SIG-M5 (cell line): ENCODE data around the gene ZNF827.

Experiments
- DNase-seq: peaks from one replicate; lab custom pipeline; 2025; lab: John Stamatoyannopoulos, UW

The ZNF827 gene

GRCh38 chr4:145828802-145829485 lies 109.7 kb downstream of the ZNF827 start:
- DNase-seq: no peak

- DNase-seq: no peak
These were observed 110.7 kb downstream of the ZNF827 start for GRCh38 chr4:145827885-145828284.

DNA sequence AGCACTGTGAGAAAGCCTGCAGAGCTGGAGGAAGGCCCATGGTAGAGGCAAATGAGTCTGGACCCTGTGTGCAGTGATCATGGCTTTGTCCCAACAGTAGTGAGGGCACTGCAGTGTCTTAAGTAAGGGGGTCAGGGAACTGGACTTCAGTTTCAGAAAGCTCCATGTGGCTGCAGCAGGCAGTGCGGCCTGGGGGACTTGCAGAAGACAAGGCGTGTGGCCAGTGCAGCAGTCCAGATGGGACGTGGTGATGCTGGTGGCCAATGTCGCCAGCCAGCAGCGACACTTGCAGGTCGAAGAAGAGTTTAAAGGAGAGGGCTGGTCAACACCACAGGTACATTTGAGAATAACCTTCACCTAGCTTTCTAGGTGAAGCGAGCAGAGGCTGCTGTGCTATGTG lies 113.4 kb downstream of the ZNF827 start:
- no peak for DNase-seq

GRCh38 chr4:145824463-145824862 lies 114.2 kb downstream of the ZNF827 start:
- no peak for DNase-seq

- DNase-seq: no peak
These were observed 114.9 kb downstream of the ZNF827 start for GRCh38 chr4:145823743-145824142.

DNA sequence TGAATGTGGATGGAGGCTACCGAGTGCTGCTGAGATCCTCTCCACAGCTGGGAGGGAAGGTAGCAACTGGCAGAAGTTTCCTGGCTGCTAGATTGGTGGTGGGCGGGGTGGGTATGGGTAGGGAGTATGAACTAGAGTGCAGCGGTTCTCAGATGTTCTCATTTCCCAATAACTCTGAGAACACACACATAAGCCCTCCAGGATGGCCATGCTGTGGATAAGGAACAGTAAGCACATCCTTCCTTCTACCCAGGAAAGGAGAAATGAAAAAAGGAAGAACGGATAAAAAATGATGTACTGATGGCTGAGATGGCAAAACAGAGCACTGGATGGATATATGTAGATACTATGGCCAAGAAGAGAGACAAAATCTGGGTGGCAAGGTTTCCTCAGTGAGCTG lies 116.0 kb downstream of the ZNF827 start:
- DNase-seq: no peak

- DNase-seq: no peak
These were observed 116.4 kb downstream of the ZNF827 start for GRCh38 chr4:145822181-145822580.

DNA sequence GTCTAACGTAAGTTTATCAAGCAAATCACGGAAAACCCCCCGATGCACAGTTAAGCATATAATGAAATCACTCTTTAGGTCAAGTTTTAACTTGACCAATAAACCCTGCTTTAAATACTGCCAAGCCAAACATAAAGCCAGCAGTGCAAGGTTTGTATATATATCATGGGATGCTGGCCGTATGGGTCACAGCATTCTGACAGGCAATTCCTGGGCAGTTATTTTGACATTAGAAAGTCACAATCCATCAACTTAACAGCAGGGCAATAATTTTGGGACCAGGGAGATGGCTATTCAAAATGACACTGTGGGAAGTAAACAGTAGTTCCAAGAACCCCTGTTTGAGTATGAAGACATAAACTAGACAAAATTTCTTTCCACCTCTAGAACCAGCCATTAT lies 116.9 kb downstream of the ZNF827 start:
- no peak for DNase-seq

DNA sequence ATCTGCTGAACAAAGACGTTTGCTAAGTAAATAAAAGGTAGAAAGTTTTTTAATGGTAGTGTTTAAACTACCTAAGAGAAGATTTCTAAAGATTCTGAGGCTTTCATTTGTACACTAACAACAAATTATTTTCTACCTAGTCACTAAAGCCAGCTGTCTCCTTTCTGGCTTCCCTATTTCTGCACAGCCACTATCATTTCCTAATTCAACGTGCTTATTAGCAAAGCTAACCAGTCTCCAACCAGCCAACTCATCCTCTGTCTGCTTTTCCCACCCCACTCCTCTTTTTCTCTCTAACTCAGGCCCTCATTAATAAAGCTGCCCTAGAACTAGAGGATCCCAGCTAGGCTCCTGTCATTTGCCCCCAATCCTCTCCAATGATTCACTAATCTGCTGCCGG lies 118.2 kb downstream of the ZNF827 start:
- DNase-seq: no peak

DNA sequence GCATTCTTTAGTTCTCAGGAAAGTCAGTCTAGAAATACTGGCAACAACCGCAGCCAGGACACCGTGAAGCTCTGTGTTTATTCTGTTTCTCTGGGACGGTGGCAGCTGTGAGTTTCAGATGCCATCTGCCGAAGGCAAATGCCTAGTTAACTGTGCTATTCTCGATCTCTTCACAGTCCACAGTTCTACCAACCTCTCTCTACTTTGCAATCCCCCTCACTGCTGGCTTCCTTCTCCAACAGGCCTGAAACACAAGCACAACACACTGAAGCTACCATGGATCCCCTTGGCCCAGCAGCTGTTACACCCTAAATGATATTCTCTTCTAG lies 118.8 kb downstream of the ZNF827 start:
- no peak for DNase-seq

DNA sequence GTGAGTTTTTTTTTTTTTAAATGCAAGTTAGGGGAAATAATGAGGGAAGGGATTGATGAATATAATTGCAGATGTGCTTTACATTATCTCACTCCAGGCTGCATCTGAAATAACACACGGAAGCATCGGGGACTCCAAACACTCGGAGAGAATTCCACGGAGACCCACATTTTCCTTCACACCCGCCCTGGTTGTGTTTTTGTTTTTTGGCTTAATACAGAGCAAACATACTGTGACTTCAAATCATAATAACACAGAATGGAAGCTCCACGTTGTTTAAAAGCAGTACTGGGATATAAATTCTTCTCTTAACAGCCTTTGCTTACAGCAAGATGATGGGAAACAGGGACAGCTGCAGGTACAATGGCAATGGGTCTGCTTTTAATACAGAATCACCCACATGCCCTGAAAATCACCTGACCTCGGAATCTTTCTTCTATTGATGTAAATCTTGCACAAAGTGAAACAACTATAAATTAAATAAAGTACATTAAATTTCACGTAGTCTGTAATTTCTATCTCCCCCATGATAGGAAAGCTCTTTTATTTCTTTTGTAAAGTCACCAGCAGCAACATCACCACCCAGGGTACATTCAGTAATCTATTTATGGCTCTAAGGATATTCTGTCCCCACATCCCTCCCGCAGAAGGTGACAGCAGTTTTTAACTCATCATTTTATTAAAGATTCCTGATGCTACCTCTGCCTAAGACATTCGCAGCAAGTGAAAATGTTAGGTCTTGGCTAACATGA lies 119.3 kb downstream of the ZNF827 start:
- DNase-seq: no peak

DNA sequence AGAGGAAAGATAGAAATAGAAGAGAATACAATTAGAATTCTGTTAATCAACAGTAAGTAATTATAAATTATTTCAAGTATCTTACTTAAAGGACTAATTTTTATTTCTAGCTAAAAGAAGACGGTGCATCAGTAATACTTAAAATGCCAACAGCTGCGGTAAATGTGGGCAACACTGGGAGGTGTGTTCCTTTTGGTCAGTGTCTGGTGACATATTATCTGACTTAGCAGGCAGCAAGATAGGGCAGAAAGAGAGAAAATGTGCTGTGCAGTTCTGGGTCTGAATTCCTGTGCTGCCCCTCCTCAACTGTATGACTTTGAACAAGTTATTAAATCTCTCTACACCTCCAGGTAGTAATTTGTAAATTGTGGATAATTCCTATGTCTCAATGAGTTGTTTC lies 120.6 kb downstream of the ZNF827 start:
- DNase-seq: no peak

DNA sequence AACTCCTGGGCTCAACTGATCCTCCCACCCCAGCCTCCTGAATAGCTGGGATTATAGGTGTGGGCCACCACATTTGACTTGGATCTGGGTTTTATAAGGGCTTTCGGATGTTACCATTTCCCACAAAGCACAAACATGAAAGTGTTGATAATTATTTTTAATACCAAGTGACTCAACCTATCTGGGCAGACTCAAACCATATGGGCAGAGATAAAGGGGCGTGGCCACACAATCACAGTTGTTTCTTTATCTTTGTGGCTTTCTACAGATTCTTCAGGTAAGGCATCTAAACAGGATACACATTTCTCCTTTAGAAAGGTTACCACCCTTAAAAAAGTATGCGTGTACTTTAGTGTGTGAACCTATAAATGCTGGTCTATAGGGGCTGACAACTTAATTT lies 122.5 kb downstream of the ZNF827 start:
- no peak for DNase-seq

DNA sequence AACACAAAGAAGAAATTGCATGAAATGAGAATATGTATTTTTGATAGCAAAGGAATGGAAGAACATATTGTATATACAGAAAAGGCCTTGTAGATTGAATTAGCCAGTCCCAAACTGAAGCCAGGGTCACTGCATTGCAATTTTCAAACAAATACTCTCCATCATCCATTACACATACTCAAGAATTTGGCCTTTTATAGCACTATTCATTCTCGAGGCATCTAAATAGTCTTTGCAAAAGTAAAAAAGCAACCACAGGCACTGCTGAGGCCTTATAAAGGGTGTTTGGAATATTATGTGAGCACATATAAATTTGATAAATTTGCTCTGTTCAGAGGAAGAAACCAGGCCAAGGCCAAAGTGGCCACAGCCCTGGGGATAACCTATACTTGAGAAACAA lies 123.0 kb downstream of the ZNF827 start:
- no peak for DNase-seq

GRCh38 chr4:145815027-145815612 lies 123.5 kb downstream of the ZNF827 start:
- DNase-seq: no peak

- no peak for DNase-seq
These were observed 124.4 kb downstream of the ZNF827 start for GRCh38 chr4:145814246-145814645.

GRCh38 chr4:145812919-145813318 lies 125.7 kb downstream of the ZNF827 start:
- no peak for DNase-seq

DNA sequence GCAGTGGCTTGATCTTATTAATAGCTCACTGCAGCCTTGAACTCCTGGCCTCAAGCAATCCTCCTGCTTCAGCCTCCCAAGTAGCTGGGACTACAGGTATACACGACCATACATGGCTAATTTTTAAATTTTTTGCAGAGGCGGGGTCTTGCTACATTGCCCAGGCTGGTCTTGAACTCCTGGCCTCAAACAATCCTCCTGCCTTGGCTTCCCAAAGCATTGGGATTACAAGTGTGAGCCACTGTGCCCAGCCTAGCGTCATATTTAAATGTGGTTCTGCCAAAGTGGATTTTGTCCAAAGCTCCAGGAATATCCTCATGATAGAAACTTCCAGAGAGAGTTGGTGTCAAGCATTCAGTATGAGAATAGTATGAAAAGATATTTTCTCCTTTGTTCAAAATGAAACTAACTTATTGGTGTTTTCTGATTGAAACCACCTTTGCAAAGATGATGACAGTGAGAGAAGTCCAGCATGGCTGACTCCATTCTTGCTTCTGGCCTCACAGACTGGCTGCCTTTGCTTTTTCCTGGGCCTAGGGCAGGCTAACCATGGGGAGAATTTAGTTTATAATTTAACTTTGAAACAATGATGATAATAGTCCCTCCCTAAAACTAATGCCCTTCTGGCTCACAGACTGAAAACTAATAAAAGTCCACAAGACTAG lies 129.6 kb downstream of the ZNF827 start:
- DNase-seq: no peak

DNA sequence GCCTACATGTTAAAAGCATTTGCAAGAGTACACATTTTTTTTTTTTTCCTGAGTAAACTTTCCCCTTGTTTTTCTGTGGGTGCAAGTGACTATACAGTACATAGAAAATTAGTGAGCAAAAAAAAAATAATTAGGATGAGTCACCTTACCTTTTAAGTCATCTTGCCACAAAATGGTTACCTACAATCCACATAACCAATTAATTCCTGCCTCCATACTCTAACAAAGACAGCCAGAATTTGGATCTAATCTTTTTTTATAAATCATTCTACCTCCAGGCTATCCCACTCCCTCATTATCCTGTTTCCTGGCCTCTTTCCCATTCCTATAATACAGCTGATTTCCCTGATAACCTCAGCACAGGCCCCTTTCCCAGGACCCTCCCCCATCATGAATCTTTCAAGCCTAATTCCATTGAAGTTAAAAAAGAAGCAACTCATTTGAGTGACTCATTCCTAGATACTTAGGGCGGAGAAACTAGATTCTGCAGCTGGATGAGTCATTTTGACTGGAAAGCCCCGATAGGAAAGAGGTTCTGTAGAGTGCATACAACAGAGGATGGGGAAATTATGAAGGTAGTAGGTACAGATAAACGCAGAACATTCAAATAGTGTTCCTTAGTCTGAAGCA lies 130.5 kb downstream of the ZNF827 start:
- no peak for DNase-seq

DNA sequence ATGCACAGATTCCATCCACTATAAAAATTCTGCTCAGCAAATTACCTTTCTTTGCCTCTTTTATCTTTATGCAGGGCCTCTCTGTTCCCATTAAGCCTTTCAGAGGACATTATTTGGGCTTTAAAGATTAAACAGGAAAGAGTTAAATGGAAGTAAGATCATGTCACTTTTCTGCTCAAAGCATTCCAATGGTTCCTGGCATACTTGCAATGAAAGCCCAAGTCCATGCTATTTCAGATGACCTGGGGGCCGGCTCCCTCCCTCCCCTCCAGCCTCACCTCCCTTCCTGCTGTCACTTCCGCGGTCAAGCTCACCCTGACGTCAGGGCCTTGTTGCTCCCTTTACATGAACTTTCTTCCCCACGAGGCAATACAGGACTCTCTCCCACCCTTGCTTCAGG lies 133.1 kb downstream of the ZNF827 start:
- no peak for DNase-seq

GRCh38 chr4:145804116-145804515 lies 134.5 kb downstream of the ZNF827 start:
- no peak for DNase-seq

GRCh38 chr4:145799223-145799622 lies 139.4 kb downstream of the ZNF827 start:
- DNase-seq: no peak

GRCh38 chr4:145797278-145797677 lies 141.3 kb downstream of the ZNF827 start:
- DNase-seq: no peak
